DMS79 (cell line): ENCODE measurements around the gene CDS2.

ENCODE experiments used
- DNase-seq: peaks from one replicate; lab custom pipeline; 2025; lab: John Stamatoyannopoulos, UW

CDS2 gene

GRCh38 chr20:5212907-5213487 is 86.2 kb downstream of the CDS2 start:
- no peak for DNase-seq

GRCh38 chr20:5214826-5215225 is 88.0 kb downstream of the CDS2 start:
- DNase-seq: no peak

- no peak for DNase-seq
Observed at GRCh38 chr20:5215672-5216304, 89.0 kb downstream of the CDS2 start.

GRCh38 chr20:5216663-5217062 is 89.9 kb downstream of the CDS2 start:
- DNase-seq: no peak

- DNase-seq: no peak
Observed at GRCh38 chr20:5217616-5218015, 90.8 kb downstream of the CDS2 start.

GRCh38 chr20:5220321-5221060 is 93.7 kb downstream of the CDS2 start:
- no peak for DNase-seq

- DNase-seq: no peak
Observed at GRCh38 chr20:5221061-5221430, 94.2 kb downstream of the CDS2 start.

GRCh38 chr20:5222919-5223634 is 96.3 kb downstream of the CDS2 start:
- no peak for DNase-seq

- DNase-seq: no peak
Observed at GRCh38 chr20:5230544-5230943, 103.7 kb downstream of the CDS2 start.

GRCh38 chr20:5234158-5234557 is 107.3 kb downstream of the CDS2 start:
- DNase-seq: no peak

- no peak for DNase-seq
Observed at GRCh38 chr20:5234978-5235377, 108.2 kb downstream of the CDS2 start.
